Brain pericyte (primary cell): ENCODE results near the gene GNB5.

Experiments
- DNase-seq: peaks from one replicate; pipeline ENCODE4 v3.0.0-alpha.2; 2012; ENCODE audit warnings: low read depth, low spot score

GNB5 gene

GRCh38 chr15:52144656-52145178 lies 46.5 kb downstream of the GNB5 start:
- no peak for DNase-seq

- DNase-seq = no peak
Observed at GRCh38 chr15:52143873-52144272, 47.3 kb downstream of the GNB5 start.

GRCh38 chr15:52140646-52141045 lies 50.5 kb downstream of the GNB5 start:
- DNase-seq = no peak

GRCh38 chr15:52139599-52140462 lies 51.4 kb downstream of the GNB5 start:
- DNase-seq = no peak

GRCh38 chr15:52137432-52138357 lies 53.5 kb downstream of the GNB5 start:
- DNase-seq = no peak

GRCh38 chr15:52136442-52136980 lies 54.7 kb downstream of the GNB5 start:
- no peak for DNase-seq

- no peak for DNase-seq
Observed at GRCh38 chr15:52134502-52135144, 56.6 kb downstream of the GNB5 start.

GRCh38 chr15:52133510-52134220 lies 57.5 kb downstream of the GNB5 start:
- no peak for DNase-seq

- DNase-seq = no peak
Observed at GRCh38 chr15:52132066-52132465, 59.1 kb downstream of the GNB5 start.

- DNase-seq = no peak
Observed at GRCh38 chr15:52128568-52128967, 62.6 kb downstream of the GNB5 start.

GRCh38 chr15:52124270-52124880 lies 66.8 kb downstream of the GNB5 start:
- DNase-seq = no peak

GRCh38 chr15:52121896-52122295 lies 69.3 kb downstream of the GNB5 start:
- no peak for DNase-seq

GRCh38 chr15:52121006-52121405 lies 70.2 kb downstream of the GNB5 start:
- DNase-seq = no peak

GRCh38 chr15:52120488-52120887 lies 70.7 kb downstream of the GNB5 start:
- DNase-seq = no peak

- DNase-seq = no peak
Observed at GRCh38 chr15:52118969-52119749, 72.0 kb downstream of the GNB5 start.

GRCh38 chr15:52117549-52117948 lies 73.6 kb downstream of the GNB5 start:
- no peak for DNase-seq

GRCh38 chr15:52115598-52116427 lies 75.4 kb downstream of the GNB5 start:
- no peak for DNase-seq

- no peak for DNase-seq
Observed at GRCh38 chr15:52114261-52115055, 76.7 kb downstream of the GNB5 start.
